Keratinocyte (primary cell): Measurements from ENCODE around the gene ACOT13.

ENCODE experiments used
- EZH2 ChIP-seq: IDR thresholded peaks from one replicate; pipeline ENCODE4 v1.6.1; 2012; ENCODE audit warnings: inconsistent platforms, mild to moderate bottlenecking, low read length, moderate library complexity
- TF ChIP-seq, protein P1 (sequence below), 3 experiments: IDR thresholded peaks in 1 of 3; conservative IDR thresholded peaks in 1 of 3; optimal IDR thresholded peaks in 1 of 3; 2 replicates in 2 of 3; 3 replicates in 1 of 3; pipeline versions ENCODE3 to v1.5.1; 2011; ENCODE audit warnings: low read length in 3 of 3, mild to moderate bottlenecking in 3 of 3, moderate library complexity in 2 of 3, control low read depth in 1 of 3, inconsistent platforms in 1 of 3; ENCODE audit not compliant: insufficient read depth in 2 of 3; ENCODE audit errors: extremely low read depth in 1 of 3

DNA sequence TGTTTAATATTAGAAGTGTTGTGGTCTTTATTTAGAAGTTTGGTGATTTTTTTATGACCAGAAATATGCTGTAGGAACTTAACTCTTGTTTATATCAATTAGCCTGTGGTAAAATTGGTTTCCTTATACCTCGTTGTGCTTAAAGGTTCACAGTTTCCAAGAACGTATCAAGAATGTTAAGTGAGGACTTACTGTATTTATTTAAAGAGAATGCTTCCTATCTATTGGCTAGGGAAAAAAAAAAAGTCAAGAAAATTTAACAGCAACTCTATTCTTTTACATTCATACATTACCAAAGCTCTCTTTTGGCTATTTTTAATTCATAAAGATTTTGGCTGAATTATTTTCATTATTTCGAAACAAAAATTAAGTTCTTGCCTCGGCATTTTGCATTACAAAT is 22.5 kb upstream of the ACOT13 start:
- TF ChIP-seq, protein P1, sequence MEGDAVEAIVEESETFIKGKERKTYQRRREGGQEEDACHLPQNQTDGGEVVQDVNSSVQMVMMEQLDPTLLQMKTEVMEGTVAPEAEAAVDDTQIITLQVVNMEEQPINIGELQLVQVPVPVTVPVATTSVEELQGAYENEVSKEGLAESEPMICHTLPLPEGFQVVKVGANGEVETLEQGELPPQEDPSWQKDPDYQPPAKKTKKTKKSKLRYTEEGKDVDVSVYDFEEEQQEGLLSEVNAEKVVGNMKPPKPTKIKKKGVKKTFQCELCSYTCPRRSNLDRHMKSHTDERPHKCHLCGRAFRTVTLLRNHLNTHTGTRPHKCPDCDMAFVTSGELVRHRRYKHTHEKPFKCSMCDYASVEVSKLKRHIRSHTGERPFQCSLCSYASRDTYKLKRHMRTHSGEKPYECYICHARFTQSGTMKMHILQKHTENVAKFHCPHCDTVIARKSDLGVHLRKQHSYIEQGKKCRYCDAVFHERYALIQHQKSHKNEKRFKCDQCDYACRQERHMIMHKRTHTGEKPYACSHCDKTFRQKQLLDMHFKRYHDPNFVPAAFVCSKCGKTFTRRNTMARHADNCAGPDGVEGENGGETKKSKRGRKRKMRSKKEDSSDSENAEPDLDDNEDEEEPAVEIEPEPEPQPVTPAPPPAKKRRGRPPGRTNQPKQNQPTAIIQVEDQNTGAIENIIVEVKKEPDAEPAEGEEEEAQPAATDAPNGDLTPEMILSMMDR (optimal IDR thresholded peaks at IDR 0.05 in 1 of 3, IDR thresholded peaks at IDR 0.05 in 1 of 3, conservative IDR thresholded peaks at IDR 0.05 in 1 of 3; ENCODE audit: extremely low read depth in 1 of 3, insufficient read depth in 2 of 3, low read length in 3 of 3): no peak
- no peak for TF ChIP-seq EZH2
